SJSA1 (cell line): ENCODE data around the gene RNF38. TPM values are rescaled to one million over a fixed set of nuclear protein-coding genes. Genes with fewer than 3 reads are reported as not detected.
"Not testable (repeated sequence)": the region's sequence is repeated elsewhere in the genome, so short reads cannot be mapped to it uniquely, and the experiment has no call there.

Experiments
- DNase-seq, 2 experiments: peaks; one replicate each; pipeline ENCODE4 v3.0.0-alpha.2; 2015 to 2020; ENCODE audit warnings: low spot score in 2 of 2, low read depth in 1 of 2
- H3K27ac ChIP-seq: fragments of 250-450 bp; sonication (Bioruptor Pico); 2 replicates; pipeline ENCODE4 v1.5.1; 2020; ENCODE audit warnings: mild to moderate bottlenecking, moderate library complexity
- H3K27me3 ChIP-seq: fragments of 250-450 bp; sonication (Bioruptor Pico); replicated peaks from 2 replicates; pipeline ENCODE4 v1.5.1; 2020; ENCODE audit warnings: mild to moderate bottlenecking, moderate library complexity
- H3K36me3 ChIP-seq: fragments of 250-450 bp; sonication (Bioruptor Pico); 2 replicates; pipeline ENCODE4 v1.5.1; 2020; ENCODE audit warnings: mild to moderate bottlenecking
- H3K4me1 ChIP-seq: fragments of 250-450 bp; sonication (Bioruptor Pico); replicated peaks from 2 replicates; pipeline ENCODE4 v1.6.1; 2021; ENCODE audit warnings: mild to moderate bottlenecking
- H3K4me3 ChIP-seq: fragments of 250-450 bp; sonication (Bioruptor Pico); 2 replicates; pipeline ENCODE4 v1.5.1; 2020; ENCODE audit warnings: mild to moderate bottlenecking
- H3K9me3 ChIP-seq: fragments of 250-450 bp; sonication (Bioruptor Pico); replicated peaks from 2 replicates; pipeline ENCODE4 v1.5.1; 2020; ENCODE audit warnings: mild to moderate bottlenecking
- total RNA-seq: library from RNA; depleted of rRNA; stranded (reverse); fragments of >200 nt; shearing (Covaris generic); gene quantifications from 2 replicates; pipeline ENCODE4 v1.2.3, GENCODE V29; 2014

Gene RNF38
- total RNA-seq, 1 experiment from 2014 or later, result 8.8 TPM

GRCh38 chr9:36396985-36397384 lies 3.1 kb downstream of the RNF38 start:
- Histone ChIP-seq H3K4me3 (no peak overlapping the region), H3K9me3 (no peaks in the 10 kb centered on the region), H3K27me3 (no peaks in the 10 kb centered on the region), H3K36me3 (peaks cover 4% of the 10 kb centered on the region), H3K27ac (no peak overlapping the region), H3K4me1 (peaks cover 8% of the 10 kb centered on the region)
- no peak for DNase-seq

GRCh38 chr9:36392489-36392888 lies 7.6 kb downstream of the RNF38 start:
- no peak overlapping the region for H3K27ac ChIP-seq
- no peak for DNase-seq

GRCh38 chr9:36389590-36389989 lies 10.5 kb downstream of the RNF38 start:
- Histone ChIP-seq H3K36me3 (no peaks in the 10 kb centered on the region), H3K9me3 (no peaks in the 10 kb centered on the region), H3K27me3 (no peaks in the 10 kb centered on the region), H3K27ac (no peak overlapping the region), H3K4me1 (no peaks in the 10 kb centered on the region), H3K4me3 (no peak overlapping the region)
- DNase-seq, result no peak

More at GRCh38 chr9:36392489-36392888, 7.6 kb downstream of the RNF38 start:
- Histone ChIP-seq H3K4me1 (no peaks in the 10 kb centered on the region), H3K9me3 (no peaks in the 10 kb centered on the region), H3K27me3 (no peaks in the 10 kb centered on the region), H3K4me3 (no peak overlapping the region), H3K36me3 (no peaks in the 10 kb centered on the region)

DNA sequence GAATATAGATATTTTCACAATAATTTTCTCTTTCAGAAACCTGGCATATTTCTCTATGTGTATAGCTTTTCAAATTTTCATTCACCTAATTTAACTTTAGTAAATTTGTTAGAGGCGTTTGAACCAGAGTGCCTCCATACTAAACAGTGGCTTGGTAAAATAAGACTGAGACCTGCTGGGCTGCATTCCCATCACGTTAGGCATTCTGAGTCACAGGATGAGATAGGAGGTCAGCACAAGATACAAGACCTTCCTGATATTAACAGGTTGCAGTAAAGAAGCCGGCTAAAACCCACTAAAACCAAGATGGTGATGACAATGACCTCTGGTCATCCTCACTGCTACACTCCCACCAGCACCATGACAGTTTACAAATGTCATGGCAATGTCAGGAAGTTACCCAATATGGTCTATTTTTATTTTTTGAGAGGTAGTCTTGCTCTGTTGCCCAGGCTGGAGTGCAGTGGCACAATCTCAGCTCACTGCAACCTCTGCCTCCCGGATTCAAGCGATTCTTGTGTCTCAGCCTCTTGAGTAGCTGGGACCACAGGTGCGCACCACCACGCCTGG lies 13.6 kb downstream of the RNF38 start:
- not testable (repeated sequence) for DNase-seq, H3K27ac ChIP-seq, H3K4me3 ChIP-seq, H3K27me3 ChIP-seq, H3K9me3 ChIP-seq, H3K36me3 ChIP-seq, H3K4me1 ChIP-seq

DNA sequence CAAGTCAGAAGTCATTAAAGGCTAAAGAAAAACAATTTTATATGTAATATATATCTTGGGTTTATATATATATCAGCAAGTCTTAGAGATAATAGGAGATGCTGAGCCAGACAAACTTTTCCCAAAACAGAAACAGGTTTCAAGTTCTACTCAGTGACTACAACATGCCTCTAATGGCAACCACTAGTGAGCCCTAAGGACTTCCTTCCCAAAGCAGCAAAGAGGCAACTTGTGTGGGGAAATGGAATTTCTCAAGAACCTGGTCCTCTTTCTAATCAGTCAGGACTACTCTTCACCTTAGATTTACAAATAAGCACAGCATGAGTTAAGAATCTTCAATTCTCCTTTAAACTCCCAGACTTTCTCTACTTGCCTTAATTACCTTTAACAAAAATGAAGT lies 17.6 kb downstream of the RNF38 start:
- H3K27ac ChIP-seq, result no peak overlapping the region
- no peaks in the 10 kb centered on the region for H3K4me1 ChIP-seq
- no peaks in the 10 kb centered on the region for H3K27me3 ChIP-seq
- no peaks in the 10 kb centered on the region for H3K9me3 ChIP-seq
- no peak for DNase-seq
- H3K4me3 ChIP-seq, result no peak overlapping the region
- H3K36me3 ChIP-seq, result no peaks in the 10 kb centered on the region

- 0 out of 2 replicates have a peak, but pooled peaks cover 4% of the 10 kb centered on the region for H3K36me3 ChIP-seq
- H3K27me3 ChIP-seq, result no peaks in the 10 kb centered on the region
These were observed 35.5 kb downstream of the RNF38 start for GRCh38 chr9:36364577-36364976.

DNA sequence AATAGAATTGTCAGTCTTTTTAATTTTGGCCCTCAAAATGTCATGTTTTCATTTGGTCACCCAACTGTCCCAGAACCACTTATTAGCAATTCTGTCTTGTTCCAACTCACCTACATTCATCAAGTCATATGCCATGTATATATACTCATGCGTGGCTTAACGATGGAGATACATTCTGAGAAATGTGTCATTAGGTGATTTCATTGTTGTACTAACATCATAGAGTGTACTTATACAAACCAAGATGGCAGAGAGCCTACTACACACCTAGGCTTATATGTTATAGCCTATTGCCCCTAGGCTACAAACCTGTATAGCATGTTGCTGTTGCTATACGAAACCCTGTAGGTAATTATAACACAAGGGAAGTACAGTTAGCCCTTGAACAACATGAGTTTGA lies 36.6 kb downstream of the RNF38 start:
- Histone ChIP-seq H3K27me3 (no peaks in the 10 kb centered on the region), H3K4me3 (no peak overlapping the region), H3K27ac (no peak overlapping the region), H3K36me3 (0 out of 2 replicates have a peak, but pooled peaks cover 4% of the 10 kb centered on the region), H3K9me3 (no peaks in the 10 kb centered on the region), H3K4me1 (no peaks in the 10 kb centered on the region)
- DNase-seq, result no peak

More at GRCh38 chr9:36364577-36364976, 35.5 kb downstream of the RNF38 start:
- Histone ChIP-seq H3K9me3 (no peaks in the 10 kb centered on the region), H3K4me3 (no peak overlapping the region), H3K4me1 (no peaks in the 10 kb centered on the region), H3K27ac (no peak overlapping the region)
- no peak for DNase-seq

GRCh38 chr9:36358486-36358885 lies 41.6 kb downstream of the RNF38 start:
- Histone ChIP-seq H3K36me3 (0 out of 2 replicates have a peak, but pooled peaks cover 7% of the 10 kb centered on the region), H3K27ac (no peak overlapping the region), H3K9me3 (no peaks in the 10 kb centered on the region)

DNA sequence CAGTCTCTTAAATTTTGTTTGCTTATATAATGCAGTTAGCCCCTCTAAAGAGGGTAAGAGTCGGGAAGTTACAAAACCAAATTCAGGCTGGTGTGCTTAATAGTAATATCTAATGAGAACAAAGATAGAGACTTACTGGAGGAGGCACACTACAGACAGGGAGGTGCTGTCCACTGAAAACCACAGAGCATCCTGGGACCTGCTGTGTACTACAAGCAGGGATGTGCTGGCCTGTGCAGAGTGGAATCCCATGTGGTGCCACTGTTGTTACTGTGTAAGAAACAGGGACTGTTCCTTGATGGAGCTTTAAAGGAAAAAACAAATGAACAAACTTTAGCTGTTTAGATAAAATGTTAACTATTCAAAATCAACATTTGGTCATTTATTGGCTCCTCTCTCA lies 42.4 kb downstream of the RNF38 start:
- H3K36me3 ChIP-seq, result 0 out of 2 replicates have a peak, but pooled peaks cover 3% of the 10 kb centered on the region
- no peak for DNase-seq
- no peaks in the 10 kb centered on the region for H3K27me3 ChIP-seq
- no peak overlapping the region for H3K4me3 ChIP-seq
- H3K9me3 ChIP-seq, result no peaks in the 10 kb centered on the region
- no peak overlapping the region for H3K27ac ChIP-seq
- H3K4me1 ChIP-seq, result no peaks in the 10 kb centered on the region

More at GRCh38 chr9:36358486-36358885, 41.6 kb downstream of the RNF38 start:
- DNase-seq, result no peak
- Histone ChIP-seq H3K4me1 (no peaks in the 10 kb centered on the region), H3K4me3 (no peak overlapping the region), H3K27me3 (no peaks in the 10 kb centered on the region)

- Histone ChIP-seq H3K27me3 (no peaks in the 10 kb centered on the region), H3K4me3 (no peak overlapping the region), H3K27ac (no peak overlapping the region), H3K9me3 (no peaks in the 10 kb centered on the region), H3K36me3 (peaks cover 20% of the 10 kb centered on the region), H3K4me1 (no peaks in the 10 kb centered on the region)
- no peak for DNase-seq
These were observed 53.5 kb downstream of the RNF38 start for GRCh38 chr9:36346569-36346968.

GRCh38 chr9:36345103-36345846 lies 54.8 kb downstream of the RNF38 start:
- Histone ChIP-seq H3K4me3 (no peak overlapping the region), H3K27ac (no peak overlapping the region), H3K27me3 (no peaks in the 10 kb centered on the region), H3K36me3 (peaks cover 10% of the 10 kb centered on the region), H3K4me1 (no peaks in the 10 kb centered on the region), H3K9me3 (no peaks in the 10 kb centered on the region)
- DNase-seq, result no peak

DNA sequence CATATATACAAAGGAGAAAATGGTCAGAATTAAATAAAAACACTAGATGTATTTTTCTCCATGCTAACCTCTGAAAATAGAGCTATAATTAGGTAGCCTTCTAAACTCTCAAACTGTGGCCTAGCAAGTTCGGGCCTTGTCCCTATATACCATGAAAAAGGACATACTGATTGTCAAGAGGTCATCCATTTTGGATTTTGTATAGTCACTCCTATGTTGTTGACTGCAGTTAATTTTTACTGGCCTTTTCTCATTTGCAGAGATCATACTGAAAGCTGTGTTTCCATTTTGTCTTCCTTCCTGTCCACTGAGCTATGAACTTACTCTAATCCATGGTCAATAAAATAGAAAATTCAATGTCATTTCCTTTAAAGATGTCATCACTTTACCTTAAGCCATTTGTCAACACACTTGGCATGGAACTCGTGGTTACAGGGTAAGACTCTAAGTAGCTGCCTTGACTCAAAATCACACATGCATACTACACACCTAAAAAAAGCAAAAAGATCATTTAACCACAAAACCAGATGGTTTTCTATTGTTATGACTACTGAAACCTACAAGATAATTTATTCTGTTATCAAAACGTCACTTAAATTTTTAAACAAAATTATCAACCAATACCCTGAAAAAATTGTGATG lies 58.0 kb downstream of the RNF38 start:
- Histone ChIP-seq H3K27ac (no peak overlapping the region), H3K27me3 (no peaks in the 10 kb centered on the region), H3K4me3 (no peak overlapping the region), H3K4me1 (no peaks in the 10 kb centered on the region), H3K36me3 (peaks cover 4% of the 10 kb centered on the region), H3K9me3 (no peaks in the 10 kb centered on the region)
- DNase-seq, result no peak

DNA sequence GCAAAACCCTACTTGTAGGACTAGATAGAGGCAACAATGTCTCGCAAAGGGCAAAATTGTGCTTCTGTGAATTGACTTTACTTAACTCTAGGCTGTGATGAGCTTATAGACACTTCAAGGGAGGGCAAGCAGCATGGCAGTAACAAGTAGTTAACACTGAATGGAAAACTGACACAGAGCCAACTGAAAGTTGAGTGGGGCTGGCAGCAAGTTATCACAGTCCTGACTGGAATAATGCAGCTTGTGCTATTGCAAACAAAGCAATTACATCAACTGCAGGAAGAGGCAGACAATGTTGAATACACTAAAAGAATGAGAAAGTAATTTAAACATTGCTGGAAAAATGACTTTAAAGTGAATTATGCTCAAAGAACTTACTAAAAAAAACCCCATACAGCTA lies 62.2 kb downstream of the RNF38 start:
- H3K27me3 ChIP-seq, result no peaks in the 10 kb centered on the region
- H3K27ac ChIP-seq, result no peak overlapping the region
- H3K9me3 ChIP-seq, result no peaks in the 10 kb centered on the region
- no peaks in the 10 kb centered on the region; the same call in none of the 2 replicates for H3K36me3 ChIP-seq
- no peak for DNase-seq
- H3K4me3 ChIP-seq, result no peak overlapping the region
- no peaks in the 10 kb centered on the region for H3K4me1 ChIP-seq

GRCh38 chr9:36337002-36337401 lies 63.1 kb downstream of the RNF38 start:
- Histone ChIP-seq H3K36me3 (no peaks in the 10 kb centered on the region; the same call in none of the 2 replicates), H3K9me3 (no peaks in the 10 kb centered on the region), H3K4me1 (no peaks in the 10 kb centered on the region), H3K27me3 (no peaks in the 10 kb centered on the region), H3K27ac (no peak overlapping the region), H3K4me3 (no peak overlapping the region)
- no peak for DNase-seq
